Heart left ventricle (tissue), 13 donors: ENCODE measurements around the gene ACAA1.

Experiments
- CTCF ChIP-seq, 12 donors: fragments of 200-600 bp; sonication (generic) in 4 of 12; IDR thresholded peaks; one replicate each; pipeline versions ENCODE4 v1.5.0 to v1.8.0; 2018 to 2022; ENCODE audit warnings: antibody characterized with exemption in 12 of 12, mild to moderate bottlenecking in 5 of 12
- POLR2A ChIP-seq, 2 donors: fragments of 450-650 bp; IDR thresholded peaks; one replicate each; pipeline ENCODE4 v1.6.1; 2017; ENCODE audit warnings: antibody characterized with exemption in 2 of 2, mild to moderate bottlenecking in 2 of 2, moderate library complexity in 2 of 2
- donor health status: ischemic (EF 13 %, LVEDD 7.1; RV severe dilation, severe dysfunction).
- donor health status: DM: no; HTN: yes; CAD: no.
- donor health status: DM: no; HTN: no; CAD: no.
- donor health status: ischemic (EF 25% LVEDD 6.9; RV normal size, moderate dysfunction).
- donor health status: ischemic (EF 25% LVEDD 5.7; RV mildly dilated, moderate dysfunction).
- donor health status: ischemic (EF 35%, LVEDD 5.7; RV mildly dilated, moderate dysfunction).
- donor health status: nonischemic (EF 11% LVEDD 7.7; RV severe dilation, severe dysfunction).
- donor health status: DM: yes; HTN: yes; CAD: no.
- donor health status: PGD.
- donor health status: ischemic (EF 29% LVEDD 5.4; RV normal size, mild dysfunction).
- donor health status: nonischemic (EF 23%, LVEDD 6.1; RV moderate dilation, normal function).

GRCh38 chr3:38111201-38111600 is 25.7 kb downstream of the ACAA1 start:
- TF ChIP-seq CTCF (IDR thresholded peaks at IDR 0.05), result no peak
- no peak for TF ChIP-seq POLR2A (IDR thresholded peaks at IDR 0.05)
